NCI-H510A treated with DMSO at 0.1 percent for 48 hours (cell line): ENCODE data around the gene EEIG1.

Experiments used
- DNase-seq: peaks from one replicate; lab custom pipeline; 2025; lab: John Stamatoyannopoulos, UW

Gene EEIG1

DNA sequence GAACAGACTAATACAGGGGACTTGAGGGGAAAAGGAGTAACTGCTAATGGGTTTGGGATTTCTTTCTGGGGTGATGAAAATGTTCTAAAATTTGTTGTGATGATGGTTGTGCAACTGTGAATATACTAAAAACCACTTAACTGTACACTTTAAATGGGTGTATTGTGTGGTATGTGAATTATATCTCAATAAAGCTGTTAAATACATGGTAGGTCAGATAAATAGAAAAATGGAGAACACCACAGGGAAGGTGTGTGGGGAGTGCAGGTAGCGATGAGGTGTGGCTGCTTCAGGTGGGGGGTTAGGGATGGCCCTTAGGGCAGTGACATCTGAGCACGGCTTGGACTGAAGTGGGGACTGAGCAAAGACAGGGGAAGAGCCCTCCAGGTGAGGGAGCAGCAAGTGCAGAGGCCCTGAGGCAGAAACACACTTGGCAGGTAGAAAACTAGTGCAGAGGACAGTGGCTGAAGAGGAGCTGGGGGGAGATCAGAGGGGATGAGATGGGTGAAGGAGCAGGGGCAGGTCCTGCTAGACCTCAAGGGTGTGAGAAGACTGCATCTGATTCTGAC lies 20.9 kb downstream of the EEIG1 start:
- no peak for DNase-seq

DNA sequence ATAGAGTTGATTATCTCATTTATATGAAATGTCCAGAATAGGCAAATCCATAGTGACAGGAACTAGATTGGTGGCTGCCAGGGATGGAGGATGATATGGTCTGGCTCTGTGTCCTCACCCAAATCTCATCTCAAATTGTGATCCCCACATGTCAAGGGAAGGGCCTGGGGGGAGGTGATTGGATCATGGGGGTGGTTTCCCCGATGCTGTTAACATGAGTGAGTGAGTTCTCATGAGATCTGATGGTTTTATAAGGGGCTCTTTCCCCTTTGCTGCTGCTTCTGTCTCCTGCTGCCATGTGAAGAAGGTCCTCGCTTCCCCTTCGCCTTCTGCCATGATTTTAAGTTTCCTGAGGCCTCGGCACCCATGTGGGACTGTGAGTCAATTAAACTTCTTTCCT lies 21.4 kb downstream of the EEIG1 start:
- DNase-seq, result no peak

DNA sequence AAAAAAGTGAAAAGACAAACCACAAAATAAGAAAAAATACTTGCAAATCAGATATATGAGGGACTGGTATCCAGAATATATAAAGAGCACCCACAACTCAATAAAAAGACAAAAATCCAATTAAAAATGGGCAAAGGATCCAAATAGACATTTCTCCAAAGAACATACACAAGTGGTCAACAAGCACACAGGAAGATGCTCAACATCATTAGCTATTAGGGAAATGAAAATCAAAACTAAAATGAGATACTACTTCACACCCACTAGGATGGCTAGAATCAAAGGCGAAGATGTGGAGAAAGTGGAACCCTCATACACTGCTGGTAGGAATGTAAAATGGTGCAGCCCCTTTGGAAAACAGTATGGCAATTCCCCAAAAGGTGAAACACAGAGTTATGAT lies 22.1 kb downstream of the EEIG1 start:
- no peak for DNase-seq

DNA sequence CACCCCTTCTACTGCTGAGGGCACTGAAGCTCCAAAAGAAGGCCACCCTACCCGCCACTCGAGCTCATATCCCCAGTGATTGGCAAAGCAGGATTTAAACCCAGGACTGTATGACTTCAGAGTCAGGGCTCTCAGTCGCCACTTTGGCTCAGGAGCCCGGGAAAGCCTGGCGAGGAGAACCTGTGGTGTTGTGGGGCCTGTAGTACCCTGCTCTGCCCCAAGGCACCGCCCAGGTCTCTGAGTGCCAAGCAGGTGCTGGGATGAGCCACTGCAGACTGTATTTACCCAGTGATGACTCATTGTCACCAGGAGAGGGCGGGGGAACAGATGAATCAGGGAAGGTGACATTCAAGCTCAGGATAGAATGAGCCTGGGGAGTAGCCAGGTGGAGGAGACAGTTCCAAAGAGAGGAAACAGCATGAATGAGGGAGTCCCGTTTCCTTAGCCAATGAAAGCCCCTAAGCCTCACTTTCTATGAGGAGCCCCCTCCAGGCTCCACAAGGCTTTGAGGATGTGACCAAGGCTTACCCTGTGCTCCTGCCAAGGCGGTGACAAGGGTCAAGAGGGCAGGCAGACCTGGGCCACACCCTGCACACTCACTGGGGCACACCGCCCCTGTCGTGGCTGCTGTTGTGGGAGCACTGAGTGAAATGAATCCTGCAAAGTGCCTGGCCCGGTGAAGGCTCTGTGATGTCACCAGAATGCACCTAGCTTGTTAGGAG lies 25.3 kb downstream of the EEIG1 start:
- peak; percentile 98 for DNase-seq

DNA sequence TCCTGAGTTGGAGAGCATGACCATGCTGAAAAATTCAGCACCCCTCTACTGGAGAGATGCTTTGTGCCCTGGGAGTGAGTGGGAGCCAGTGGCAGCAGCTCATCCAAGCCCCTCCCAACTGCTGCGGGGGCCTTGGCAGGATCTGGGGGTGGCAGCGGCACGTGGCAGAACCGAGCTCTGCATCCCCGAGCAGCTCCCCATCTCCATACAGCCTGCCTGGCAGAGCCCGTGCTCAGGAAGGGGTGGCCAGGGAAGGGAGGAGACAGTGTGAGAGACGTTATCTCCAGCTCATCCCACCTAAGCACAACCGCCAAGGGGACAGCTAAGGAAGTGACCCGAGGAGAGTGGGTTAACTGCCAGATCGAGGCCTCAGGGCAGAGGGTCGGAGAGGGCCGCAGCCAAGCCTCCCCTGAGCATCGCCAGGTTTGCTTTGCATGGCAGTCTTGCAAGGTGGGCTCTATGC lies 25.9 kb downstream of the EEIG1 start:
- DNase-seq, result no peak

DNA sequence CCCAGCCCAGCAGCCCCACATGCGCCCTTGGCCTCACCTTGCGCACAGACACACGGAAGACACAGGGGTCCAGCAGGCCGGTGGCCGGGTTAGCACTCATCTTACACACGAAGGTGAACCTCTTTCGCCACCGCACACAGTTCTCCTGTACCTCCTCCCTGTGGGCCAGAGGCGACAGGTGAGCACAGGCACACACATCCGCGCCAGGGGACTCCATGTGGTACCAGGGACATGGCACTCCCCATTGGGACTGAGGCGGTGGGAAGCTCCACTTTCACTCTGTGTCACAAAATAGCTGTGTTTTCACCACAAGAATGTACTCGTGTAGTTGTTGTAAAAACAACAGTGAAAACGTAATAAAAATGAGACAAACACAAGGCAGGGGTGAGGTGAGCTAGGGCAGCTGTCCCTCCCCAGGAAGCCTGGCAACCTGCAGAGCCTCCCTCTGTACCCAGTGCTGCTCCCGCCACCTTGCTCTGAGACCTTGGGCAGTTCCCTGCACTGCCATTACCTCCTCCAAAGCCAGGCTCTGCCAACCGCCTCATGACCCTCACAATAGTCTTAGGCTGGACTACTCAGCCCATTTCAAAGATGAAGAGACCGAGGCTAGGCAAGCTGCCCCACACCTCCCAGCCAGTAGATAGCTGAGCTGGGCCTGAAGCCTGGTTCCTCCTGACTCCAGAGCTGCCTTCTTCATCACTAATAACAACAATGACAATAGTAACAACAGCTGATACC lies 26.9 kb downstream of the EEIG1 start:
- DNase-seq, result no peak

DNA sequence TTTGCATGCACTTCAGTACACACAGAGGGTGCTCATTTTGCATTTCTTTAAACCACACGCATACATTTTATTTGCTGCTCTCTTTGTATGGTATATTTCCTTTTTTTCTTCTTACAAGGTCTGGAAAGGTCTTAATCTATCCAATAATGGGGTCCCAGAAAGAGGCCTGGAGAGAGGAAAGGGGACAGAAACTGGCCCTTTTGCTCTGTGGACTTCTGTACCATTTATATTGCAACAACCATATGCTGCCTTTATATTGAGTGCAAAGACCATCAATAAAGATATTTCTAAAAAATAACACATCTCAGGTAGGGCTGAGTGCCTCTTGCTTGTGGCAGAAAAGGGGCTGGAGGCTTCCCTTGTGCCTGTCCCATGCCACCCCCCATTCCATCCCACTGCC lies 27.6 kb downstream of the EEIG1 start:
- DNase-seq, result no peak

DNA sequence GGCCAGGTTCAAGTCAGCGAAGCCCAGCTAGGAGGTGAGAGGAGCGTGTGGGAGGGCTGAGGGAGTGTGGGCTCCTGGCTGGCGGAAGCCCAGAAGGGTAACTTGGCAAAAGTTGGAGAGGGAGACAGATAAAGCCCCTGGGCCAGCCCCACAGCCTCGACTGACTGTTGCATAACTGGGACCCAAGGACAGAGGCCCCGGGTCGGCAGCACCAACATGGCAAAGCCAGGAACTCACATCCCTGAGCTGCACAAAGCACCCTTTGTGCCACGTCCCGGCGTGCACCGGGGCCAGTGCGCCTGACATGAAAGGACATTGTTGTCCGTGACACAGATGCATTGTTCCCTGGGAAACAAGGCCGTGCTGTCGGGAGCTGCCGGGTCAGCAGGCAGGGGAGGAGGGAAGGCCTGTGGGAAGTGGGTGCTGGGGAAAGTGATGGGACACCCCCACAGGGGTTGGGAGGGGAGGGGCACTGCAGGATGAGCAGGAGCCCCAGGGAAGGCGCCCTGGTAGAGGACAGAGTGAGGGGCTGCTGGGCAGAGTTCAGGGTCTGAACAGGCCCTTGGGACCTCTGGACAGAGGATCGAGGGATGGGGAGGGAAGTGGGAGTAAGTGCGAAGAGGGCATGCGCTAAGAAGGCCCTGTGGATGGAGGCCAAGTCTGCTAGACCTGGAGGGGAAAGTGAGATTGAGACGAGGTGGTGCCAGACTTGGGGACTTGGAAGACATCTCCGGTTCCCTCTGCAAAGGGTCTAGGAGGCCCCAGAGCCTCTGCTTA lies 30.1 kb downstream of the EEIG1 start:
- DNase-seq, result no peak

DNA sequence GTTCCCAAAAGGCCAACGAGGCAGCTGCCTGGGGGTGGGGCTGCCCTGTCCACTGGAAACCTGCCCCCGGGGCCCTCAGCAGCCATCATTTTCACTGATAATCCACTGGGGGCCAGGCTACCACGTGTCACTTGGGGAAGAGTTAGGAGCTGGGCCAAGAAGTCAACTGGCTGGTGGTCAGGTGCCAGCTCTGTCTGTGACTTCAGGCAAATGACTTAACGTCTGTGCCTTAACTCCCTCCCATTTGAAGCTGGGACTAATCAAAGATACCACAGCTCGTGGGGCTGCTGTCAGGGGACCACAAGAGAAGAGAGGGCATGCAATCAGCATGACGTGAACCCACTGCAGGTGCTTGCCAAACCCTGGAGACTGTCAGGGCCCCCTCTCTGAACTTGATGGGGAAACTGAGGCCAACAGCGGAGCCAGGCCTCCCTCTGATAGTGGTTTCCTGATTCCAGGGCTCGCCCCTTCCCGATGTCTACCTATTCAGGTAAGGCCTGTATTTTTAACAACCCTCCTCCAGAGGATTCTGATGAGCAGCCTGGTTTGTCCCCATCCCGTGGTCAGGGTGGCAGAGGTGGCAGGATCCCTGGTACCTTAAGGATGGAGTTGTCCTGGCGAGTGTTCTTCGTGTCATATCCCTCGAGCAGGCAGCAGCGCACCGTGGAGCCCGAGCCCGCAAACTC lies 30.8 kb downstream of the EEIG1 start:
- DNase-seq, result no peak

DNA sequence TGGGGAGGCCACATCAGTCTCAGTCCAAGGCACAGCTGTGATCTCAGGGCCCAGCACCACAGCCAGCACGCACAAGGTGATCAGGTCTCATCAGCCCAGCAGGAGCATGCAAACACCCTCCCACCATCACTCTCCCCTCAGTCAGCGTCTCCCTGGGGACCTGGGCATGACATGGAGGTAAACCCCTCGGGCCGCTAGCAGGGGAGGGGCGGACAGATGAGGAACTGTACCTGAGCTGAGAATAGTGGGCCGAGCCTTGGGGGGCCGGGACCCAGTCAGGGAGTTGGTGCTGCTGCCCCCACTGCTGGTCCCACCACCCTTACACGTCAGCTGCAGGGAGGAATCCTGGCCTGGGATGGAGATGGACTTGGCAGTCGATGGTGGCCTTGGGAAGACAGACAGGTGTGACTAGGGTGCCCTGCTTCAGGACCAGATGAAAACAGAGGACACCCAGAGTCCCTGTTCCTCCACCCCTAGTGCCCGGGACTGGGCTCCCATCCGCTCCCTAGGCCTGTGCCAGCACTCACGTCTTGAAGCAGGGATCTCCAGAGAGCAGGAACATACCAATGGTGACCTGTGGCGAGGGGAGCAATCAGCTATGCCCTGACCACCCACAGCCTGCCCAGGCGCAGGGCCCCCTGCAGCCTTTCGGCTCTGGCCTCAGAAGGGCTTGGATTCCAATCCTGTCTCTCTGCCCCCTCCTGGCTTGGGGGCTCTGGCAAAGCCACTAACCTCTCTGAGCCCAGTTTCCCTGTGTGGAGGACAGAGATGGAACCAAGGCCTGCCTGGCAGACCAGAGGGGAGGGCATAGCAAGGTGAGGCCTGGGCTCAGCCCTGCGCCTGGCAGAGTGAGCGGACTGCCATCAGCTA lies 32.7 kb downstream of the EEIG1 start:
- no peak for DNase-seq

DNA sequence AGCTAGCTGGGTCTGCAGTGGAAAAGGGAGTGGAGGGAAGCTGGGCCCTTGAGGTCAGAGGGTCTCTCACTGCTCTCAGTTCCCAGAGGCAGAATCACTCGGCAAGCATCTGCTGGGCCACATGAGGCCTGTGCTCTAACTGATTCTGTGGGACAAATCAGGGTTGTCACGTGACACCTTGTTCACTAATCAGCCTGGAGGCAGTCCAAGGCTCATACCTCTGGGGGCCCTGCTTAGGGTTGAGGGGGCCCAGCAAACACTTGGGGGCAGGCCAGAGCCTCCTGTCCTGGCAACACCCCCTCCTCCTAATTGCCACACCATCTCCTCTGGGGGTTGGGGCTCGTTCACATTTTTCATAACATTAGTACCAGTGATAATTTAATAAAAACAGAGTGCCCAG lies 34.1 kb downstream of the EEIG1 start:
- no peak for DNase-seq

DNA sequence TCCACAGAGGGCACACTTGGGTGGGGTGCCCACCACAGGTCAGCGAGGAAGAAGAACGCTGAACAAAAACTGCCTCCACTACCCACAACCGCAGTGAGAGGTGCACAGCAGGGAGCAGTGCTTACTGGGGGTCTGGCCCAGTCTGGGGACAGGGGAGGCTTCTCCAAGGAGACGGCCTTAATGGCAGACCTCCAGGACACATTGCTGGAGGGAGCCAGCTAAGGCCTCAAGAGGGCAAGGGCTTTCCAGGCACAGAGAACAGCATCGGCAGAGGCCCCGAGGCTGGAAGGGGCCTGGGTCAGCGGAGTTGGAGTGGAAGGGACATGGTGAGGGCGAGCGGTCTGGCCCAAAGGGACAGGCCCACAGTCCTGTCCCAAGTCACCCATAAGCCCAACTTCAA lies 34.8 kb downstream of the EEIG1 start:
- no peak for DNase-seq

DNA sequence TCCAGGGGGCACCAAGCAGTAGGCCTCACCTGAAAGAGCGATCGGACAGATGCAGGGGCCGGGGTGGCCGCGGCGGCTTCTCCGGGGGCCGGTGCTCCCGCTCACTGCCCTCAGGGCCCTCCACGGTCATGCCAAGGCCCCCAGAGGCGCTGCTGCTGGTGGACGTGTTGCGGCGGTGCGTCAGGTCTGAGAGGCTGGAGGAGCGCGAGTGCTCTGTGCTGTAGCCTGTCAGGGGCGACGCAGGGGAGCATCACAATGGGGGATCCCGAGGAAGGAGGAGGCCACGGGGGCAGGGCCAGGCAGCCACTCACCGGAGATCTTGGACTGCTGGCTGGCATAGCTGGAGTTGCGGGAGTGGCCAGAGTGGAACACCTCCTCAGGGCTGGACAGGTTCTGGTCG lies 35.5 kb downstream of the EEIG1 start:
- no peak for DNase-seq

DNA sequence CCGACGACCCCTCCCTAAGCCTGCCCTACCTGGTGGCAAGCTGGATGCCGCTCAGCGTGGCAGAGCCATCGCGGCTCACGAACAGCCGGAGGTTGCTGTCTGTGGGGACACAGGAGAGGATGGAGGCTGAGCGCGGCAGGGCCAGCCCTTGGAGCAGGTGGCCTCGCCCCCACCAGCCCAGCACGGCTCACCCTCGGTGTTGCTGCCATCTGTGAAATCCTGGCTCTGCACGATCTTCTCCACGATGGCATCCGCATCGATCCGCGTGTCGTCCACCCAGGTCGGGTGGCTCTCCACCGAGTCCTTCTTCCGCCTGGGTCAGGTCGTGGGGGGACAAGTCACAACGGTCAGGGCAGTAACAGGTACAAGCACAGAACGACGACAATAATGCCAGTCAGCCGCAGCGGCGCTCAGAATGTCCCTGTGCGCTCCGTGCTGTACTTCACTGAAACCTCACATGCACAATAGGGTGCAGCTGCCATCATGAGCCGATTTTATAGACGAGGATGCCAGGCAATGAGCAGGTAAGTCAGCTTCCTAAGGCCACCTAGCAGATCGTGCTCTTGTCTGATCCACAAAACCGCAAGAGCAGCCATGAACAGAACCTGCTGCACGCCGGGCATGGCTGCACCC lies 36.1 kb downstream of the EEIG1 start:
- no peak for DNase-seq

DNA sequence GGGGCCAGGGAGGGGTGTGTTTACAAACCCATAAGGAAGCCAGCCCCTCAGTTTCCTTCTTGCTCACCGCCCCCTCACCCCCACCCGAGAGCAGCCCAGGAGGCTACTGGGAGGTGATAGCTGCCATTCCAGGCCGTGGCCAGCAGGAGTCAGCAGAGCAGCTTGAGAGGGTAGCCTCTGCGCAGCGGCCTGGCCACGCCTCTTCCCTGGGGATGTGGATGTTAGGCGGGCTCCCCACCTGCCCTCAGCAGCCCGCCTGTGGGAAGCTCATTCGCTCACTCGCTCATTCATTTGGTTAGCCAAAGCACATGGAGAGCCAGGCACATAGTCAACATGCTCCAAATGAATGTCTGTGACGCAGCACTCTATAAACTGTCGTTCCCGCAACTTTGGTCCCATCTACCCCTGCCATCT lies 37.1 kb downstream of the EEIG1 start:
- peak; percentile 79 for DNase-seq

DNA sequence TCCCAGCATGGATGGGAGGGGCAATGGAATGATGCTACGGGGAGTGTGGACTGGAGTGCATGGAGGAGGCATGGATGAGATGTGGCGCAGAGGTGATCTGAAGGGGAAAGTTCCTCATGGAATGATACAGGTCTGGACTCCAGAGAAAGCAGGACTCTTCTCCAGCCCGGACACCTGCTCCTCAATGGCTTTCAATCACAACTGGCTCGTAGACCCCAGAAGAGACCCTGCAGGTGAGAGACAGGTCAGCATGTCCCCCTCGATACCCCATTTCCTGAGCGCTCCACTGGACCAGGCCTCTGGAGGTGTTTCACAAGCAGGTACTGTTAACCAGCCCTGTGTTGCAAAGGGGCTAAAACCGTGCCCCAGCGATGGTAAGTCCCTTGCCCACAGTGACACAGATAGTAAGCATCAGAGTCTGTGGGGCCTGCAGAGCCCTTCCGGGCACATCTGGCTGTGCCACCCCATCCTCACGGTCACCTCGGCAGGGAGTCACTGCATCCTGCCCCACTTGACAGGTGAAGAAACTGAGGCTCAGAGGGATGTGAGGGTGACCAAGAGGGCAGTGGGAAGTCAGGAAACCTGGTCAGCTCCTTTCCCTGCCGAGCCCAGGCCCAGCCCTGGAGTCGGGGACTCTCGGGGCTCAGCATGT lies 37.7 kb downstream of the EEIG1 start:
- no peak for DNase-seq

DNA sequence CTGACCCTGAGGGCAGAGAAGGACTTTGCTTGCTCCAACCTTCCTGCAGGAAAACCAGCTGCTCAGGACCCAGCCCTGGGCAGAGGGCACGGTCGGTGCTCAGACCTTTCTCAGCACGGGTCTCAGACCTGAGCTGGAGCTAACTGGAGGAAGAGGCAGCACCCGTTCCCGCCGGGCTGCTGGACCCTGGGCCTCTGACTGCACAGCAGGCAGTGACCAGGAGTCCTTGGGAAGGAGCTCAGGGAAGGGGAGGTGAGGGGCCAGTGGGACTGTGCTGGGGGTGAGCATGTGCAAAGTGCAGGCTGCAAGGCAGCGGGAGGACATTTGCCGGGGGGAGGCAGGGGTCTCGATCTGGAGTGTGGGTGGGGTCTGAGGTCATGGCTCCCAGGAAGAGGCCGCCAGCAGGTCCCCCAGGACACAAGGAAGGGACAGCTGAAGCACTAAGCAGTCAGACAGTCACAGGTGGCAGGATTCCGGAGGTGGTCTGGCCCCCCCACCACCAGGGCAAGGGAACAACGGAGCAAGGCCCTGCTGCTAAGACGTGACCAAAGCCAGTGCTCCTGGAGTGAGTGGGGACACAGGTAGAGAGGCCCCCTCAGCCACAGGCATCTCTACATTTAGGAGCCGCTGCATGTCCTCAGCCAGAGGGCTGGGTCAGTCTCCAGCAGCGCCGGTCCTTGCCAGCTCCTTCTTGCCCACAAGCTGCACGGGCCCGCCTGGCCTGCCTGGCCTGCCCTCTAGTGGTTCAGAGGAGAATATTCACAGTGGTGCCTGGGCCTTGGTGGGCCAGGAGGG lies 38.4 kb downstream of the EEIG1 start:
- DNase-seq, result peak; percentile 29

DNA sequence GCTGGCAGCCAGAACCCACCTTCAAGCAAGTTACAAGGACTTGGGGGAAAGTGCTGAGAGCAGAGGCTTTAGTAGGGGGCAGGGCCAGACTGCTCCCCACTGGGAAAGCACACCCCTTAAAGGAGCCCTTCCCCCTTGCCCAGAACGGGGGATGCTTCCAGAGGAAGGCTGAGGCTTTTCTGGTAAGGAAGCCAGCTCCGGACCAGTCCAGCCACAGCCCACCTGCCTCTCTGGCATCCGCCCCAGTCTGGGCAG lies 38.9 kb downstream of the EEIG1 start:
- DNase-seq, result no peak
